Measurements from ENCODE around the gene FOXJ3.

The FOXJ3 gene

DNA sequence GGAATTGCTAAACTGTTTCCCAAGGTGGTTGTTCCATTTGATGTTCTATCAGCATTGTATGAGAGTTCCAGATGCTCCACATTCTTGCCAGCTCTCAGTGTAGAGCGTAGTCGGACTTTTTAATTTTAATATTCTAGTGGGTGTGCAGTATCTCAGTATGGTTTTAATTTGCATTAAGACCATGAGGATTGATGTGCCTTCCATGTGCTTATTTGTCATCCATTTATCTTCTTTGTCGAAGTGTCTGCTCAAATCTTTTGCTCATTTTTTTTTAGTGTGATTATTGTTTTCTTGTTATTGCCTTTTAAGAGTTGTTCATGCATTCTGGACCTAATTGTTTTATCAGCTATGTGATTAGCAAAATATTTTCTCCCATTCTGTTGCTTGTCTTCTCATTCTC is 195.6 kb downstream of the FOXJ3 start:
- DNase-seq = no peak

- DNase-seq = no peak
Measured at GRCh38 chr1:42138586-42138985, 196.4 kb downstream of the FOXJ3 start.

DNA sequence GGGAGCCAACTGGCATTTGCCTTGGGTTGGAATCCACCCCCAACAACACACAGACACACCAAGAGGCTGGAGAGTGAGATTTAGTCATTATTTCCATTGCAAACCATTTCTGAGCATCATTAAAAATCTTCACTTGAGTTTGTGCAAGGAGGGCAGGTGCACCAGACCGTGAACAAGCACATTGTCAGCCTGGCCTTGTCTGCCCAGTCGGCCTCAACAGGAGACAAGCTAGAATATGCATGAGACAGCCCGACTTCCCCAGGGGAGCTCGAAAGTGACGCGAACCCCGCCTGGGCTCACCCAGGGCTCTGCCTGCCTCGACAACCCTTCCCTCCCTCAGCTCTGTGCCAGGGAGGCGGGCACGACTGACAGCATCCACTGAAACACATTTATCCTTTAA is 197.3 kb downstream of the FOXJ3 start:
- no peak for DNase-seq

GRCh38 chr1:42136466-42136865 is 198.6 kb downstream of the FOXJ3 start:
- no peak for DNase-seq

DNA sequence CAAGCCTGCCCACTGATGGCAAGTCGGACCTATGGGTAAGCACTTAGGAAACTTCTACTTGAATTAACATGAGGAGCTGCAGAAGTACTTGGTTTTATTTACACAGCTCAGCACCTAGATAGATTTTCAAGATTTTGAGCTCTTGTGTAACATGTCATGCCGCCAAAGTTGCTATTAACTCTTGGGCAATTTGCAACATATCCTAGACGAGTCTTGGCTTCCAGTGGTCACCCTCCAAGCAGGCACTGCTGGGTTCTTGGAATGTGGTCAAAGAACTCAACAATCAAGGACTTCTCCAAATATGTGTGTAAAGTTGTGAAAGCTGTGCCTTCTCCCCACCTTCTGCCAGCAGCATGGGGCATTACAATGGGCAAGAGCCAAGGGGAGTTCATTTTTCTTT is 199.6 kb downstream of the FOXJ3 start:
- DNase-seq = no peak

- no peak for DNase-seq
Measured at GRCh38 chr1:42133809-42134526, 201.1 kb downstream of the FOXJ3 start.

- no peak for DNase-seq
Measured at GRCh38 chr1:42133390-42133789, 201.6 kb downstream of the FOXJ3 start.

DNA sequence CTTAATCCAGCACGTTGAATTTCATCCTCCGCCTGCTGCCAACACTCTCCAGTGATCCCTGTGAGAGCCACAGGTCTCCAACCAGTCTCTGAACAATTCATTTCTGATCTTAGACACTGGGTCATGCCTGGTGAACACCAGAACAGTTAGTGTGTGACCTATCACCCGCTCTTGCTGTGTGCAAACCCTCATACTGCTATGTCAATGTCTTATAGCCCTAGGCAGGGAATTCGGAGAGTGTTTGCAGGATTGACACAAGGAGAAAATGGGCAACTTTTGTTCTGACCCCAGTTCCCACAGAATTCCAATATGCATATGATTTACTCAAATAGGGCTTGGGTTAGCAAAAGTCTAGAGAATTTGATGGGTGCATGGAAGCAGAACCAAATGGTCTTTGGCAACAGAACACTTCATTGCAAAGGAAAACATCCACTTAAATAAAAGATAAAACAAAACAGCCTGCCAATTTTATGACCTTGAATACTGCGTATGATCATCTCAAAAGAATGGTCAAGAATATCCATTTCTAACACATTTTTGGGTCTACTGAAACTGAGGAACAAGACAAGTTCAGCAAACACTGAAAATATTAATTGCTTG is 204.9 kb downstream of the FOXJ3 start:
- DNase-seq = no peak

GRCh38 chr1:42128964-42129363 is 206.1 kb downstream of the FOXJ3 start:
- DNase-seq = no peak

DNA sequence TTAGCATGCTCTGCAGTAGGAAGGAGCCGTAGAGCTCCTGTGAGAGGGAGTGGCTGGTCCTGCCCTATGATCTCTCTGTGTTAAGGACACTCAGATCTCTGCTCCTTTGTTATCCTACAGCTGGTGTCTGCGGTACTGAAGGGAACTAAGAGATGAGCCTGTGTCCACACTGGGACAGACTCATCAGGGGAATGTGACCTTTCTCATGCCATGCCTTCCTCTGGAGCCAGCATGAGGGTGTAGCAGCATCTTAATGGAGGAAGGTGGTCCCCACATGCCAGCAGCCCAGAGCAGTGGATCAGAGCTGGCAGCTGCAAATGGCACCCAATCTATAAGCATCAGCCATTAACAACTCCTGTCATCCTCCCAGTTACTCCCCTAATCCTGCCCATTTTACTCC is 206.5 kb downstream of the FOXJ3 start:
- no peak for DNase-seq

GRCh38 chr1:42127767-42128166 is 207.3 kb downstream of the FOXJ3 start:
- no peak for DNase-seq
